ENCODE measurements around the gene M1AP. TPM values are rescaled to one million over a fixed set of nuclear protein-coding genes. Genes with fewer than 3 reads are reported as not detected.

Gene M1AP
- total and polyA plus RNA-seq, 11 donors: 0.07 to 0.88 (median 0.21) TPM; not detected in 6

DNA sequence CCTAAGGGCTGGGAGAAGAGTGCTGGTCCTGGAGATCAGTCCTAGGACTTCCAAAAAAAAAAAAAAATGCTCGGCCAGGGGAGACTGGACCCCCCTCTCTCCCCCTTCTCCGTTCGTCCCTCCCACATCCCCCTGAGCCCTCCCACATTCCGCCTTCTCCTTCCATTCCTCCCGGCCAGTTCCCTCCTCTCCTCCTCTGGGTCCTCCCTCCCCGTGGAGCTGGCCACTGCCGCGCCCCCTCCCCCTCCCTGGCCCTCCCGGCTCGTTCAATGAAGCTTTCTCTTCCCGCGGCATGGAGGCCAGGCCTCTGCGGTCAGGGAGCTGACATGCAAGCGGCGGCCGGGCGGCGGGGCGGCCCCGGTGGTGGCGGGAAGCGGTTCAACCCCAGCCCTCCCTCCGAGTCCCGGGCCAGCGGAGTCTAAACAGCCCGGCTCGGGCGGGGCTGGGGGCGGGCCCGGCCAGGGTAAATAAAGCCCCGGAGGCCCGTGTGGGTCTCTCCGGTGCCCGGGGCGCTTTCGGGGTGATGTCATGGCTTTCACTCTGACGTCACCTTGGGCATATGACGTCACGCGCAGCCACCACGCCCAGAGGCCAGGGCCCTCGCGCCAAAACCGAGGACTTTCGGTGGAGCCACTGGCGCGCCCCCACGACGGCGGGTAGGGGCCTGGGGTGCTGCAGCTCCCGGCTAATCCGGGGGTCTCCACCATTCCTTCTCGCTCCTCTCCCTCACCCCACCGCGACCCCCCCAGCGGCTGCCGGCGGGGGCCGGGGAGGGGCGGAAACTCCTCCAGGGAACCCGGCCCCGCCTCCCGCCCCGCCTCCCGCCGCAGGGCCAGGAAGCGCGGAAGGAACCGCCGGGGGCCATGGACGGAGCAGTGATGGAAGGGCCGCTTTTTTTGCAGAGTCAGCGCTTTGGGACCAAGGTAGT, 94.0 kb downstream of the M1AP start, which contains the start of the genes DOK1 and LOXL3:
Gene DOK1 (plus strand): TSS at position 829 of the 928 bp plus-strand sequence. CDS start 35 bp downstream, at position 864.
Gene LOXL3 (minus strand): TSS at position 51 of the 928 bp plus-strand sequence. CDS start 1,308 bp downstream, outside the sequence.
- H3K27me3 ChIP-seq: peaks cover 0 to 7% (median 0%) of the 10 kb centered on the region in 9 donors
- peaks cover 0 to 14% (median 0%) of the 10 kb centered on the region in 9 donors for H3K36me3 ChIP-seq
- peak within 1 kb of the TSS; percentile 57 to 87 (median 72) for H3K4me3 ChIP-seq
- peak within 1 kb of the TSS; percentile 51 to 95 (median 86) for H3K27ac ChIP-seq
- WGBS, 4 donors: 0 to 1% (median 1%) methylated on average over 37 to 73 of the region's 73 CpGs
- no peaks in the 10 kb centered on the region for H3K9me3 ChIP-seq
- ATAC-seq (peak; percentile 67 to 90 (median 84)), DNase-seq (peak; percentile 92 to 95 (median 93))
- TF ChIP-seq POLR2A (IDR thresholded peaks at IDR 0.05): peak in 1 of 2 donors; percentile 15
- TF ChIP-seq, protein P1, sequence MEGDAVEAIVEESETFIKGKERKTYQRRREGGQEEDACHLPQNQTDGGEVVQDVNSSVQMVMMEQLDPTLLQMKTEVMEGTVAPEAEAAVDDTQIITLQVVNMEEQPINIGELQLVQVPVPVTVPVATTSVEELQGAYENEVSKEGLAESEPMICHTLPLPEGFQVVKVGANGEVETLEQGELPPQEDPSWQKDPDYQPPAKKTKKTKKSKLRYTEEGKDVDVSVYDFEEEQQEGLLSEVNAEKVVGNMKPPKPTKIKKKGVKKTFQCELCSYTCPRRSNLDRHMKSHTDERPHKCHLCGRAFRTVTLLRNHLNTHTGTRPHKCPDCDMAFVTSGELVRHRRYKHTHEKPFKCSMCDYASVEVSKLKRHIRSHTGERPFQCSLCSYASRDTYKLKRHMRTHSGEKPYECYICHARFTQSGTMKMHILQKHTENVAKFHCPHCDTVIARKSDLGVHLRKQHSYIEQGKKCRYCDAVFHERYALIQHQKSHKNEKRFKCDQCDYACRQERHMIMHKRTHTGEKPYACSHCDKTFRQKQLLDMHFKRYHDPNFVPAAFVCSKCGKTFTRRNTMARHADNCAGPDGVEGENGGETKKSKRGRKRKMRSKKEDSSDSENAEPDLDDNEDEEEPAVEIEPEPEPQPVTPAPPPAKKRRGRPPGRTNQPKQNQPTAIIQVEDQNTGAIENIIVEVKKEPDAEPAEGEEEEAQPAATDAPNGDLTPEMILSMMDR (IDR thresholded peaks at IDR 0.05): no peak
- intact Hi-C loops (cut with DNase I): loop anchor here in 2 of 10 donors (1.0 to 2.0 kb wide), 2 partner anchors 25 to 47 kb away; partner anchors contain the start of genes AUP1 (in 1 of the 2), HTRA2 (in 1 of the 2) and PCGF1 (in 1 of the 2)
- H3K4me1 ChIP-seq: peaks cover 0 to 38% (median 20%) of the 10 kb centered on the region in 12 donors

DNA sequence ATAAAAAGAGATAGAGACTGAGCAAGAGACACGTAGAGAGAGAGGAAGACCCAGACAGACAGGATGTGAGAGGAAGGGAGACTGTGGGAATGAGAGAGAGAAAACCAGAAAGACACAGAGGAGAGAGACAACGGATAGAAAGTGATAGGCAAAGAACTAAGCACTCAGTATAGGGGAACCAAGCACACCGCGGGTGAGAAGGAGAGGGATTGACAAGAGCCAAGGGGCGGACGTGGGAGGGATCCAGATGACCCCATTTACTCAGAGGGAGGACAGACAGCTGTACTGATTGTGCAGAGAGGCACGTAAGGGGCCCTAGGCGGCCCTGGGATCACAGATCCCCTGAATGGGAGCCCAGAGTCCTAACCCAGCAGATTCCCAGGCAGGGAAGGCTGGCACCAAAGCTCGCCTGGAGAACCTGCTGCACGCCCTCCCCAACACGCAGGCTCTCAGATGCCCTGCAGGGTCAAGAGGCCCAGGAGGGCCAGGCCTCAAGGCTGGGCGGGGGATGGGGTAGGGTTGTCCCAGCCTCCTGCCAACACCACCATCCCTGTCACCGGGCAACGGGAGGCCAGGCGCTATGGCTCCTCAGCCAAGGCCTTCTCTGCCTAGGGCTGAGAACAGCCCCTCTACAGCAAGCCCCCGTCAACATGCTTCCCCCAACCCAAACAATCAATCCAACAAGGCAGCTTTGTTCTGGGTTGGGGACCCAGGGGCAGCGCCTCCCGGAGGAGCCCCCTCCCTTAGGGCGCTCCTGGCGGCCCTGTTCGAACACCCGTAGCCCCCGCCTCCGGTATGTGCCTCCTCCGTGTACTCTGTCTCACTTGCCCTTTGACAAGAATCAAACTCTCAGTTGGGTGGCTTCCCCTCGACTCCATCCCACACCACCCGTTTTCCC, 95.0 kb downstream of the M1AP start:
- H3K36me3 ChIP-seq: peaks cover 0 to 14% (median 0%) of the 10 kb centered on the region in 9 donors
- ATAC-seq (peak in 1 of 4 donors; percentile 14), DNase-seq (peak in 1 of 5 donors; percentile 59)
- H3K9me3 ChIP-seq: no peaks in the 10 kb centered on the region
- 45 to 55% (median 50%) methylated on average over 20 to 27 of the region's 27 CpGs for WGBS, 4 donors
- H3K4me3 ChIP-seq: peak overlapping the region in 11 of 12 donors; percentile 57 to 87 (median 72)
- intact Hi-C loops (cut with DNase I): no loop called here
- peaks cover 0 to 7% (median 0%) of the 10 kb centered on the region in 9 donors for H3K27me3 ChIP-seq
- H3K27ac ChIP-seq: peak overlapping the region in 11 of 12 donors; percentile 15 to 95 (median 85)
- peaks cover 0 to 46% (median 27%) of the 10 kb centered on the region in 12 donors for H3K4me1 ChIP-seq
- no peak for TF ChIP-seq POLR2A (IDR thresholded peaks at IDR 0.05)
- TF ChIP-seq, protein P1 (IDR thresholded peaks at IDR 0.05): no peak

DNA sequence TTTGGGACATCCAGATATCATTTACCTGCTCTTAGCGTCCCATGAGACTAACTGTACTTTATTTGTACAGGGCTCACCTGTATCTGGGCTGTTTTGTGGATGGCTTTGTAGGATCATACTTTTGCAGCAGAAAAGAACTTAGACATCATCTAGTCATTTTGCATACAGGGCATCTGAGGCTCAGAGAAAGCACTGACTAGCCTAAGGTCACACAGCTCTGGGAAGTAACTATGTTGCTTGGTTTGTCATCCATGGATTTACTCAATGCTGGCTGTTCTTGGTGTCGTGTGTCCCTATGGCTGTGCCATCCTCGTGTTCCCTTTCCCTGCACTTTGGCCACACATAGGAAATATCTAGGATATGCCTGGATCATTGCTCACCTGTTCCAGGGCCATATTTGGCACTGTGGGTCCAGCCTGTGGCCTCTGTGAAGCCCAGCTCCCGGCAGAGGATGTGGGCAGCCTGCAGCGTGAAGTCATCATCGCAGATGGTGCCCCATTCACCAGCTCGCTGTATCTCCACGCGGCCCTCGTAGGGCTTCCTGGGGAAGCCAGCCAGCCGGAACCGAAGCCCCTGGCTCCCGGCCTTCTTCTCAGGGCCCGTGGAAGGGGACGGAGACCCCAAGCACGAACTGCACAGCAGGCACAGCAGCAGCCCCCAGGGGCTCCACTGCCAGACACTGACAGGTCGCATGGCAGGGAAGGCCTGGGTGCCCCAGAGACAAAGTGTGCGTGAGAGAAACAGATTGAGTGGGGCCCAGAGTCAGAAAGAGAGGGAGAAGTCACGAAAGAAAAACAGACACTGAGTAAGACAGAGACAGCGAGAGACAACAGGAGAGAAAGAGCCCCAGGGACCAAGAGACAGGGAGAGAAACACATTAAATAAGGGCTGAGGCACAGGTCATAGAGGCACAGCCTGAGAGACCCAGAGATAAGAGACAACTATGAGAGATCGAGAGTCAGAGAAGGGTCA, 95.9 kb downstream of the M1AP start:
- intact Hi-C loops (cut with DNase I): no loop called here
- TF ChIP-seq, protein P1 (IDR thresholded peaks at IDR 0.05): no peak
- no peak for DNase-seq
- peak overlapping the region in 9 of 12 donors; percentile 57 to 87 (median 75) for H3K4me3 ChIP-seq
- peaks cover 0 to 7% (median 0%) of the 10 kb centered on the region in 9 donors for H3K27me3 ChIP-seq
- 67 to 78% (median 74%) methylated on average over 19 to 21 of the region's 21 CpGs for WGBS, 4 donors
- H3K4me1 ChIP-seq: peaks cover 0 to 48% (median 28%) of the 10 kb centered on the region in 12 donors
- no peaks in the 10 kb centered on the region for H3K9me3 ChIP-seq
- no peak for ATAC-seq
- peak overlapping the region in 9 of 12 donors; percentile 15 to 95 (median 86) for H3K27ac ChIP-seq
- H3K36me3 ChIP-seq: peaks cover 0 to 13% (median 0%) of the 10 kb centered on the region in 9 donors

All from heart left ventricle (tissue), 16 donors.